NT2/D1 (cell line): Measurements from ENCODE around the gene TMEM8B.

Source experiments
- YY1 ChIP-seq: IDR thresholded peaks from 2 replicates; pipeline ENCODE4 v1.6.1; 2011; ENCODE audit not compliant: insufficient read length, insufficient read depth
- ZNF274 ChIP-seq: IDR thresholded peaks from 2 replicates; pipeline ENCODE4 v1.6.1; 2011; ENCODE audit warnings: mild to moderate bottlenecking, low read depth, low read length

DNA sequence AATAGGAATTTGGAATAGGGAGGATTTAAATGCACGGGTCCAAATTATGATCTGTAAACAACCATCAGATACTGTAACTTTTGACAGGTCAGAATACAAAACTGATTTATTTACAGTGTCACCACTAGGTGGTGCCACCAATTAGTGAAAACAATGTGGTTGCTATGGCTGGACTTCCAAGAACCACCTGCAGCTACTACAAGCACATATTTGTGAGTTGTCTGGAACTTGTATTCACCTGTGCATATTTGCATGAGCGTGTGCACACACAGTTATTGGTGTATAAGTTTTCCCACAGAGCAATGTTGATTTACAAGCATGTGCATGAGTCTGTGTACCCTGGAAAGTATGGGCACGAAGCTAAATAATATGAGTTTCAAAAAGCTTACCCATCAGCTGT lies 74.0 kb downstream of the TMEM8B start:
- TF ChIP-seq YY1 (no peak), ZNF274 (no peak)
